A549 (cell line): ENCODE measurements around the gene PARD3B. TPM values are rescaled to one million over a fixed set of nuclear protein-coding genes. Genes with fewer than 3 reads are reported as not detected.

Experiments used
- ATAC-seq, 2 experiments: fragments of 200-7000 bp in 1 of 2; fragments of >200 bp in 1 of 2; cut with Nextera tagmentation in 1 of 2; cut with Tn5 transposase in 1 of 2; 3 replicates each; pipeline versions ENCODE4 v1.8.0 to v1.9.1; 2018 to 2020; ENCODE audit warnings: mild to moderate bottlenecking in 1 of 2, moderate library complexity in 1 of 2
- CTCF ChIA-PET: fragments of 300-600 bp; sonication (Branson Sonifier 250); formaldehyde crosslinking; extraction: SDS; loops from one replicate; lab custom pipeline; 2021; ENCODE audit warnings: antibody characterized with exemption, inconsistent platforms; lab: Yijun Ruan, JAX
- POLR2A ChIA-PET: fragments of 350-600 bp; formaldehyde crosslinking; extraction: SDS; loops from one replicate; lab custom pipeline; 2021; ENCODE audit warnings: antibody characterized with exemption, inconsistent platforms; lab: Yijun Ruan, JAX
- DNase-seq, 2 experiments: peaks; one replicate each; pipeline versions ENCODE4 v3.0.0 to v3.0.0-alpha.2; 2011 to 2016; ENCODE audit warnings: low read depth in 1 of 2, low spot score in 1 of 2
- FAIRE-seq: peaks from 2 replicates; lab custom pipeline; 2011; peaks lifted over from hg19 to GRCh38; lab: Jason Lieb, UNC
- H3K27ac ChIP-seq, 2 experiments: fragments of >200 bp; sonication (Bioruptor Twin); formaldehyde crosslinking; 3 replicates each; pipeline ENCODE4 v1.5.1; 2016 to 2017
- H3K4me1 ChIP-seq: fragments of >200 bp; sonication (Bioruptor Twin); formaldehyde crosslinking; 3 replicates; pipeline ENCODE4 v1.6.1; 2016
- H3K4me2 ChIP-seq: fragments of >200 bp; sonication (Bioruptor Twin); formaldehyde crosslinking; 3 replicates; pipeline ENCODE4 v1.6.1; 2016
- H3K4me3 ChIP-seq: fragments of >200 bp; sonication (Bioruptor Twin); formaldehyde crosslinking; 3 replicates; pipeline ENCODE4 v1.5.1; 2016
- H3K9me3 ChIP-seq: fragments of >200 bp; sonication (Bioruptor Twin); formaldehyde crosslinking; 3 replicates; pipeline ENCODE4 v1.6.1; 2016
- ATOH8 ChIP-seq: fragments of 250-450 bp; sonication (Bioruptor Pico); IDR thresholded peaks from 2 replicates; pipeline ENCODE4 v1.5.0; 2020; ENCODE audit warnings: low read depth, mild to moderate bottlenecking, moderate library complexity
- BCL3 ChIP-seq: fragments of >200 bp; sonication (Bioruptor Twin); formaldehyde crosslinking; IDR thresholded peaks from 3 replicates; pipeline ENCODE4 v1.6.1; 2016
- CBX2 ChIP-seq: fragments of 200-600 bp; sonication (generic); IDR thresholded peaks from 2 replicates; pipeline ENCODE4 v1.6.1; 2016; ENCODE audit warnings: low read depth, mild to moderate bottlenecking, borderline replicate concordance
- CBX8 ChIP-seq: fragments of 200-600 bp; sonication (generic); IDR thresholded peaks from 2 replicates; pipeline ENCODE4 v1.6.1; 2016
- CTCF ChIP-seq: fragments of >200 bp; sonication (Bioruptor Twin); formaldehyde crosslinking; IDR thresholded peaks from 3 replicates; pipeline ENCODE4 v1.5.1; 2016
- ELK1 ChIP-seq: fragments of 150-350 bp; IDR thresholded peaks from 2 replicates; pipeline ENCODE4 v1.6.1; 2014; ENCODE audit warnings: low read depth, mild to moderate bottlenecking, low read length
- ESRRA ChIP-seq: fragments of 150-350 bp; IDR thresholded peaks from 2 replicates; pipeline ENCODE4 v1.6.1; 2014; ENCODE audit warnings: mild to moderate bottlenecking, low read length, borderline replicate concordance
- FOSB ChIP-seq: fragments of 250-450 bp; sonication (Bioruptor Pico); IDR thresholded peaks from 2 replicates; pipeline ENCODE4 v1.5.0; 2020; ENCODE audit warnings: mild to moderate bottlenecking, moderate library complexity
- FOXS1 ChIP-seq: fragments of 250-450 bp; sonication (Bioruptor Pico); IDR thresholded peaks from 2 replicates; pipeline ENCODE4 v1.5.0; 2020; ENCODE audit warnings: mild to moderate bottlenecking, moderate library complexity
- HEYL ChIP-seq: fragments of 250-450 bp; sonication (Bioruptor Pico); IDR thresholded peaks from 2 replicates; pipeline ENCODE4 v1.8.0; 2021; ENCODE audit warnings: mild to moderate bottlenecking, moderate library complexity
- HMGXB4 ChIP-seq: fragments of 250-450 bp; sonication (Bioruptor Pico); IDR thresholded peaks from 2 replicates; pipeline ENCODE4 v1.5.0; 2021; ENCODE audit warnings: mild to moderate bottlenecking, moderate library complexity, borderline replicate concordance
- HOXB13 ChIP-seq: fragments of 250-450 bp; sonication (Bioruptor Pico); IDR thresholded peaks from 2 replicates; pipeline ENCODE4 v1.5.0; 2020; ENCODE audit warnings: low read depth, mild to moderate bottlenecking, moderate library complexity
- JUNB ChIP-seq: fragments of >200 bp; sonication (Bioruptor Twin); formaldehyde crosslinking; IDR thresholded peaks from 2 replicates; pipeline ENCODE4 v1.6.1; 2016
- MAZ ChIP-seq: fragments of 150-350 bp; IDR thresholded peaks from 2 replicates; pipeline ENCODE4 v1.6.1; 2014; ENCODE audit warnings: antibody characterized with exemption, low read depth, low read length, borderline replicate concordance
- PBX3 ChIP-seq: IDR thresholded peaks from 2 replicates; pipeline ENCODE4 v1.6.1; 2012
- PHF8 ChIP-seq: fragments of 200-600 bp; sonication (generic); IDR thresholded peaks from 2 replicates; pipeline ENCODE4 v1.6.1; 2016; ENCODE audit warnings: low read depth, mild to moderate bottlenecking, antibody characterized with exemption, moderate library complexity, borderline replicate concordance
- ZC3H11A ChIP-seq: fragments of 450-650 bp; IDR thresholded peaks from 2 replicates; pipeline ENCODE4 v1.6.1; 2014; ENCODE audit warnings: antibody characterized with exemption, mild to moderate bottlenecking
- ZFP36 ChIP-seq: fragments of 450-650 bp; IDR thresholded peaks from 2 replicates; pipeline ENCODE4 v1.6.1; 2014; ENCODE audit warnings: borderline replicate concordance; ENCODE audit not compliant: partially characterized antibody
- WGBS: methylation state at CpG from one replicate; pipeline ENCODE4 v1.1.6; 2017; ENCODE audit errors: missing lambda C conversion rate; 5-methylcytosine and 5-hydroxymethylcytosine counted together
- polyA plus RNA-seq, 4 experiments: library from polyadenylated mRNA; depleted of rRNA in 3 of 4; stranded (reverse); fragments of >200 nt; fragmentation: RNase III in 1 of 4; extraction: RNeasy Plus Mini Kit Qiagen cat#74134 plus additional on column Dnase treatment in 1 of 4; gene quantifications; 2 replicates in 3 of 4; 3 replicates in 1 of 4; pipeline ENCODE4 v1.2.3, GENCODE V29; 2011 to 2017

PARD3B gene
- polyA plus RNA-seq, 2 of the 4 experiments (the other 2 are of a cell fraction) = 1.2 to 2.4 TPM

- TF ChIP-seq HMGXB4 (CRISPR knock-in tag) (no peak), CBX8 (no peak), PBX3 (no peak), ELK1 (no peak), ATOH8 (CRISPR knock-in tag) (no peak), CBX2 (no peak), HEYL (CRISPR knock-in tag) (no peak), ZC3H11A (no peak)
Measured at GRCh38 chr2:204743393-204743960, 198.2 kb downstream of the PARD3B start (continued).

- FAIRE-seq = no peak
- Histone ChIP-seq H3K27ac (no peak overlapping the region), H3K4me1 (no peaks in the 10 kb centered on the region), H3K4me2 (no peak overlapping the region), H3K4me3 (no peak overlapping the region), H3K9me3 (peaks cover 5% of the 10 kb centered on the region; the same call in 2 of the 3 replicates)
- CTCF ChIA-PET = no interaction called here
- ATAC-seq = no peak
- DNase-seq = no peak
- no peak for TF ChIP-seq ATOH8 (CRISPR knock-in tag)
- no peak for TF ChIP-seq CTCF
- no peak for TF ChIP-seq FOSB
- TF ChIP-seq MAZ = no peak
- TF ChIP-seq JUNB = no peak
- TF ChIP-seq PHF8 = no peak
- TF ChIP-seq ZFP36 = no peak
- TF ChIP-seq HOXB13 (CRISPR knock-in tag) = no peak
- TF ChIP-seq BCL3 = no peak
- TF ChIP-seq FOXS1 = no peak
- TF ChIP-seq ESRRA = no peak
- POLR2A ChIA-PET = no interaction called here
- WGBS = 68% methylated on average over 2 of the region's 2 CpGs
Measured at GRCh38 chr2:204744506-204744905, 199.2 kb downstream of the PARD3B start.
